Activated gamma-delta T cell (primary cell): Measurements from ENCODE around the gene C17orf58.

ENCODE experiments used
- DNase-seq: peaks from one replicate; lab custom pipeline; 2025; lab: John Stamatoyannopoulos, UW

C17orf58 gene

DNA sequence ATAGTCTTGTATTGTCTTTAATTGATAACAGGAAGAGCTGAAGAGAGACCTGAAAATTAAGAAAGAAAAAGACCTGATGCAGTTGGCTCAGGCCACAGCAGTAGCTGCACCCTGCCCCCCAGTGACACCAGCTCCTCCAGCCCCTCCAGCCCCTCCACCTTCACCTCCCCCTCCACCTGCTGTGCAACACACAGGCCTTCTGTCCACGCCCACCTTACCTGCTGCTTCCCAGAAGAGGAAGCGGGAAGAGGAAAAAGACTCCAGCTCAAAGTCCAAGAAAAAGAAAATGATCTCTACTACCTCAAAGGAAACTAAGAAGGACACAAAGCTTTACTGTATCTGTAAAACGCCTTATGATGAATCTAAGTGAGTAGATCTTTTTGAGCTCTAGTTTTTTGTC, 36.8 kb downstream of the C17orf58 start:
- DNase-seq = no peak

DNA sequence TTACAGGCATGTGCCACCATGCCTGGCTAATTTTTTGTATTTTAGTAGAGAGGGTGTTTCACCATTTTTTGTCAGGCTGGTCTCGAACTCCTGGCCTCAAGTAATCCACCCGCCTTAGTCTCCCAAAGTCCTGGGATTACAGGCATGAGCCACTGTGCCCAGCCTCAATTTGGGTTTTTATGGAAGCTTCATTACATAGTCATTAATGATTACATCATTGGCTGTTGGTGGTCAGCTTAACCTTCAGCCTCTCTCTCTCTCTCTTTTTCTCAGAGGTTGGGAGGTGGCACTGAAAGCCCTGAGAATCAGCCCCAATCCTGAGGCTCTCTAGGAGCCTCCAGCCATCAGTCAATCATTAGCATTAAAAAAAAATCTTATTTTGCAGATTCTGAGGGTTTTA, 45.3 kb downstream of the C17orf58 start:
- DNase-seq = no peak

DNA sequence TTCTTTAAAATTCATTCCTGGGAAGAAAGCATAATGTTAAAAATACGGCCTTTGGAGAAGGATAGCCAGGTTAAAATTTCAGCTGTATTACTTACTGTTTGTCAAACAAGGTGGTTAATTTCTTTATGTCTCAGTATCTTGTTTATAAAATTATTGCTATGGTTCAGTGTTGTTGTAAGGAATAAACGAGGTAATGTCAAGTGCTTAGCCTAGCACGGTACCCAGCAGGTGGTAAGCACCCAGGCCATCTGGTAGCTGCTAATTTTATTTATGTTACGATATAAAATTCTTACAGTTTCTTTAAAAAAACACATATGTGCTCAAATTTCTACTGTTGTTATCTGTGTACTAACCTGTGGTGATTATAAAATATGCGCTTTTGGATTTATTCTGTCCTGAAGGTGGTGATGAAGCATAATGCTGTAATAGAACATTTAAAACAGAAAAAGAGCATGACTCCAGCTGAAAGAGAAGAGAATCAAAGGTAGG, 48.9 kb downstream of the C17orf58 start:
- DNase-seq = no peak

DNA sequence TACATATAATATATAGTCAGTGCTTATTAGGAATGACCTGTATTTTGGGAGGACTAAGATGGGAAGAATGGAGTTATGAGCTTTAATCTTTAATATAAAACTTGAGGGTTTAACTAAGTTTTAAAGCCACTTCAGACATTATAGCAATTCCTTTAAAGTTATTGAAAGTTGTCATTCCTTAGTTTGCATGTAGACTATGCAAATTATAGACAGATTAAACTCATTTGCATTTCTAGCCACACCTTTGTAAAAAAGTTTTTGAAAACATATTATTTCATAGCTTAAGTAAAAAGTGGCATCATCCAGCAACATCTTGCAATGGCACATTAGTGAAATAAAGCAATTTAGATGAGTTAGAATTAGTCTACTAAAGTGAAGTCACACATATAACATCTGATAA, 49.8 kb downstream of the C17orf58 start:
- no peak for DNase-seq

DNA sequence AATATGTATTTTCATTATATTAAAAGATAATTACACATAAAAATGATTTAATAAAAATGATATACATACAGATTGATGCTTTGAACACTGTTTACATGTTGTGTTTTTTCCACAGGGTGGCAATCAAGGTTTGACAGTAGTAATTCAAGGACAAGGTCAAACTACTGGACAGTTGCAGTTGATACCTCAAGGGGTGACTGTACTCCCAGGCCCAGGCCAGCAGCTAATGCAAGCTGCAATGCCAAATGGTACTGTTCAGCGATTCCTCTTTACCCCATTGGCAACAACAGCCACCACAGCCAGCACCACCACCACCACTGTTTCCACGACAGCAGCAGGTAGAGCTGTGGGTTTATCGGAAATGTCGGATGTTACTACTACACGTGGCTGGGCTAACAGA, 52.2 kb downstream of the C17orf58 start:
- no peak for DNase-seq

DNA sequence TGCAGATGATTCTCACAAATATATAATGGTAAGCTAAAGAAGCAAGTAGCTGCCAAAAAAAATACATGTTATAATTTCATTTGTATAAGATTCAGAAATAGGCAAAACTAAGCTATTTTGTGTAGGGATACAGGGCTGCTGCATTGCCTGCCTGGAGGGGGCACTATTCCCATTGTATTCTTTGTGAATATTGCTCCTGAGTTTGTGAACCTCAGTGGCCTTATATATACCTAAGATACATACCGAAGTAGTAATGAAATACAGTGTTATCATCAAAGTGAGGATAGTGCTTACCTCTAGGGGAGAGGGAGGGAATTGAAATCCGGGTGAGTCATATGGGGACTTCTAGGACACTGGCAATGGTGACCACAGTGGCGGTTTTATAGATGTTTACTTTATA, 53.5 kb downstream of the C17orf58 start:
- DNase-seq = no peak
